IPS-NIHi11 (cell line): ENCODE measurements around the gene GCNT1.
"Not testable (repeated sequence)": the region's sequence is repeated elsewhere in the genome, so short reads cannot be mapped to it uniquely, and the experiment has no call there.

Experiments
- DNase-seq: peaks from one replicate; pipeline ENCODE4 v3.0.0; 2012; ENCODE audit warnings: mixed read lengths, low spot score

GCNT1 gene

DNA sequence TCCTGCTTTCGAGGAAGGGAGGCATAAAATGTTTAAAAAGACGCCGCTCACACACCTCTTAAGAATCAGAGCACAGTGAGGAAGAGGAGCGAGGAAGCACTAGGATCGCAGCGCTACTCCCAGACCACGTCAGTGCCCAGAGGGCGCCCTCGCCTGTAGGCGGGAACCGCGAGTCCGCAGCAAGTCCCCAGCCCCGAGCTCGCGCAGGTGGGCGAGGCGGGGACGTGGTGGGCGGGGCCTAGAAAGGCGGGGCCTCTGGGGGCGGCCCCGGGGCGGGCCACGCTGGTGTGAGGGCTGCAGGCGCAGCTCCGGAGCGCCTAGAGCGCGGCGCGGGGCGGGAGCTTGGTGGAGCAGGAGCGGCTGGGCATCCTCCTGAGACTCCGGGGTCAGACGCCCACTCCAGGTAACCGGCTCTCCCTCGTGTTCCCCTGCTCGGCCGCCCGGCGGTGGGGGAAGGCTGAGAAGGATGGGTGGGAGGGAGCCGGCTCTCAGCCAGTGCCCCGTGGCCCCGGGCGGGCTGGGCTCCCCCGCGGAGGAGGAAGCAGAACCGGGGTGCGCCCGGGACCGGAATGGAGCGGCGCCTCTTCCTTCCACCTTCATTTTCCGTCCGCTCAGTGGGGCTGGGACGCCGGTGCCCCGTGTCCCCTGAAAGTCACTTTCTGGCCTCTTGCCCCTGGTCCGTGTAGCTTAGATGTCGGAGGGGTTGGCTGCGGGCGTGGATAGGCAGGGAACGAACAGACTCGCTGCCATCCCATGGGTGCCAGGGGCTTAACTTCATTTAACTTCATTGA lies at the start of gene GCNT1:
Gene GCNT1 (plus strand): TSS at position 280 of the 791 bp plus-strand sequence. CDS start 43,200 bp downstream, outside the sequence.
- peak; percentile 98 for DNase-seq

DNA sequence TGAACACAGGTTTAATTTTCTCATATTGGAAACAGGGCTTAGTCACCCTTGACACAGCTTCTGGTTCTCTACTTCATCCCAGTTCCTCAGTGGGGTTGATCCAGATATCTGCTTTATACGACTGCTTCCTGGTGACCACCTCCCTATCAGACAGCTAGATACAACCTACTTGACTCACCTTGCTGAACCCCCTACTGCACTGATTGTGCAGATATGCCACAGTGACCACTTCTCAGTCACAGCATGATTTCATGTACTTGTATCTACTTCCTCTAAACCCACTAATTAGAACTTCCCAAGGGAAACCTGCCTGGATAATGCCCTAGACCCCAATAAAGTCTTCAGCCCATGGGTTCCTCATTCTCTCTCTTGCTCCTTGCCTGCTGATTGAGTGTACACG lies 46.3 kb upstream of the GCNT1 start:
- no peak for DNase-seq

DNA sequence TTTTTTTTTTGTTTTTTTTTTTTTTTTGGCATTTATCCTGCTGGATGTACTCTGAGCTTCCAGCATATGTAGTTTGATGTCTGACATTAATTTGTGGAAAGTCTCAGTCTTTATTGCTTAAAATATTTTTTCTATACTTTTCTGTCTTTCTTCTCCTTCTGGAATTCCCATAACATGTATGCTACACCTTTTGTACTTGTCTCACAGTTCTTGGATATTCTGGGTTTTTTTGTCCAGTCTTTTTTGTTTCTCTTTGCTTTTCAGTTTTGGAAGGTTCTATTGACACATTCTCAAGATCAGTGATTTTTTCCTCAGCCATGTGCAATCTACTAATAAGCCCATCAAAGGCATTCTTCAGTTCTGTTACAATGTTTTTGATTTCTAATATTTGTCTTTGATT lies 45.3 kb upstream of the GCNT1 start:
- no peak for DNase-seq

DNA sequence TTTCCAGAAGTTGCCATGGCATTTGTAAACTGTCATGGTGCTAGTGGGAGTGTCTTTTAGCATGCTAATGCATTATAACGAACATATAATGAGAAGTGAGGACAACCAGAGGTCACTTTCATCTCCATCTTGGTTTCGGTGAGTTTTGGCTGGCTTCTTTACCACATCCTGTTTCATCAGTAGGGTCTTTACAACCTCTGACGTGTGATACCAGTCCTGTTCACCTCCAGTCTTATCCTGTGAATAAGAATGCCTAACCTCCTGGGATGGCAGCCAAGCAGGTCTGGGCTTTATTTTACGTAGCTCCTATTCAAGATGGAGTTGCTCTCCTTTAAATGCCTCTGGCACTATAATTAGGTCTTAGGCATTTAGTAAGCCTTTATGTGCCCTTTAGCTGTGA lies 44.3 kb upstream of the GCNT1 start:
- DNase-seq: no peak

DNA sequence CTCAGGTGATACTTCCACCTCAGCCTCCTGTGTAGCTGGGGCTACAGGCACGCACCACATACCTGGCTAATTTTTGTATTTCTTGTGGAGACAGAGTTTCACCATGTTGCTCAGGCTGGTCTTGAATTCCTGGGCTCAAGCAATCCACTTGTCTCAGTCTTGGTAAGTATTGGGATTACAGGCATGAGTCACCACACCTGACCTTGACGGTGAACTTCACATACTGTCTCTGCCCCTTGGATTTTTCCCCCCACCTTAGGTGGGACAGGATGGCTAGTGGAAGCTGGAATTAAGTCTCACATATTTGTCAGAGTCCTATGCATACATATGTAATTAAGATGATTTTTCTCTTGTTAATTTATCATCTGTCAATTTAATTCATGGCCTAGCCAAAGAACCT lies 43.8 kb upstream of the GCNT1 start:
- no peak for DNase-seq

DNA sequence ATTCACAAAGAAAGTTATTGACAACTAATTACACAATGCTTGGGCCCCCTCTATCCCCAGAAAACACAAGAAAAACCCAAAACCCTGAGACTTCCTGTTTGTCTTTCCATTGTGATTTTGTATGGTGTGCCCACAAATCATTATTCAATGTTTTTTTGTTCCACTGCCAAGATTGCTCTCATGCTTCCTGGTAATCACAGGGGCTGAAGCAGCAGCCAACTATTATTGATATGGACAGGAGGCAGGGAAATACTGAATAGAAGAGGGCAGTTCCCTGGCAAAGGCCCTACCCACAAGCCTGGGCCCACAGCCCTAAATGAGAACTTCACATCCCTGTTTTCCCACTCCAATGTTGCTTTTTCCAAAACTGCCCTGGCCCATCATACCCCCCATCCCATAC lies 43.3 kb upstream of the GCNT1 start:
- no peak for DNase-seq

DNA sequence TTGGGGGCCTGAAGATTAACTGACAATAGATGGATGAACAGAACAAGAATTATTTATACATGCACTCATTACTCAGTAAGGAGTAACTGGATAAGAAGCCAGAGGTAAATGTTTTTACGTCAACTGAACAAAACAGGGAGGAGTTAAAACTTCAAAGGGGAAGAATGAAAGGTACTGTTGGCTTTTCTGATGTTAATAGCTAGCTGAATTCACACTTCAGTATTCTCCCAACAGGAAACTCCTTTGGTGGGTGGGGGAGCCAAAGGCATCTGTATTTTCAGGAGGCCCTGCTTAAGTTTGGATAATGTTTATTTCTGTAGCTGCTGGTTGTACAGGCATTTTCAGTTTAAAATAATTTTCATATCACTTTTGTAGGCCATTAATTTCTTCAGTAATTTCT lies 41.6 kb upstream of the GCNT1 start:
- peak; percentile 44 for DNase-seq

DNA sequence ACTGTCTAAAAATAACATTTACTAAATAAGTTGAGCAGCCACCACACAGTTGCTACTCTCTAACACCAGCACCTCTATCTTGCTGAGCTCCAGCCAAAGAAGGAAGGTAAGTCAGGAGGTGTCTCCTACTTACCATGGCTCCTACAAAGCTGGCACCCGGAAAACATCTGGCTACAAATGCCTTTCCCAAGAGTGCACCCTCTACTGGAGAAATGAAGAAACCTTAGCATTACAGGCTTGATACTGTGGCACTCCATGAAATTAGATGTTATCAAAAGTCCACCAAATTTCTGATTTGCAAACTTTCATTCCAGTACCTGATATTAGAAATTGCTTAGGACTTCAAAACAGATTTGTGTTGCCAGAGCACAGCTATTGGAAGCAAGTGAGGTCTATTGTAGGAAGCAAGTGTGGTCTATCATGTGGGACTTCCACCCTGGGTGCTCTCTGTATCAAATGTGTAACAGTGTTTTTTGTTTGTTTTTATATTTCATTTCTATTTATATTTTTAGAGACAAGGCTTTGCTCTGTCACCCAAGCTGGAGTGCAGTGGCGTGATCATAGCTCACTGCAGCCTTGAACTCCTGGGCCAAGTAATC lies 39.1 kb upstream of the GCNT1 start:
- peak; percentile 46 for DNase-seq

DNA sequence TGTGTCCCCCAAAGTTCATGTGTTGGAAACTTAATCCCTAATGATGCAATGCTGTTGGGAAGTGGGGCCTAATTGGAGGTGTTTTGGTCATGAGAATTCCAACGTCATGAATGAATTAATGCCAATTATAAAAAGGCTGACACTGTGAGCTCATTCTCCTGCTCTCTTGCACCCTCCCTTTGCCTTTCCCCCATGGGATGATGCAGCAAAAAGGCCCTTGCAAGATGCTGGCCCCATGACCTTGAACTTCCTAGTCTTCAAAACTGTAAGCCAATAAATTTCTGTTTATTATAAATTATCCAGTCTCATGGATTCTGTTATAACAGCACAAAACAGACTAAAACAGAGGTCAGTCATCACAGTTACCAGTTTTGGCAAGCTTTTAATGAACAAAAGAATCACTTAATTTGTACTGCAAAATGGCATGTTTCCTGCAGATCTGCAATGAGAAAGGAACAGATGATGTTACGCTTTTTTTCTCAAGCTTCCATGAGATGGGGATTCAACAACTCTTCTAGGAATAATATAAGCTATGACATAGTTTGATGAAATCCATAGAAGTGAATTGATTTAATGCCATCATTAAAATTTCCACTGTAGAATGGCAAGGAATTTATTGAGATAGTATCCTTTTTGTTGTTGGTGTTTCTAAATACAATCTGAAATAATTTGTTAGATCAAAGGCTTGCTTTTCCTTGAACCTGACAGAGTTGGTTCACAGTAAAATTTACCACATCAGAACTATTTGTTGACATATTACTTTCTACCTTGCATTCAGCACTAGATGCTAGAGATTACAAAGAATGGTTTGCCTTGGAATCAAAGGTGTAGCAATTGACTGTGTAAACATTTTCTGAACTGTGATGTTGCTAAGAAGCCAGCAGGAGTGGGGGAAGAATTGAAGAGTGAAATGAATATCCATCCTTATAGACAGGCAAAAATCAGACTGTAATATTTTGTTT lies 35.5 kb upstream of the GCNT1 start:
- DNase-seq: no peak

DNA sequence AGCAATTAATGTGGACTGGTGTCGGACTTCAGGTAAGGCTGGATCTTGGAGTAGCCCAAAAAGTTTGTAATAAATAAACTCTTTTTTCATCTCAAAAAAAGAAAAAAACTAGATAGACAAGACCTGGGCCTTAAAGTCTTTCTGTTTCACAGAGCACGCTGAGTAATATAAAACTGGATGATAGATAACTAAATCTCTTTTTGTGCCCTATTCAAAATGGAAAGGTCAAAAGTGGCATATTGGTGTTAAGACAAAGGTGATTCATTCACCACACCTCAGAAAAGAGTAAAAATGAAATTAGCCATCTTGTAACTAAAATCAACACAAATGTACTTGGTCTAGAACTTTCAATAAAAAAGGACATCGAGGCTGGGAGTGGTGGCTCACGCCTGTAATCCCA lies 34.5 kb upstream of the GCNT1 start:
- no peak for DNase-seq

DNA sequence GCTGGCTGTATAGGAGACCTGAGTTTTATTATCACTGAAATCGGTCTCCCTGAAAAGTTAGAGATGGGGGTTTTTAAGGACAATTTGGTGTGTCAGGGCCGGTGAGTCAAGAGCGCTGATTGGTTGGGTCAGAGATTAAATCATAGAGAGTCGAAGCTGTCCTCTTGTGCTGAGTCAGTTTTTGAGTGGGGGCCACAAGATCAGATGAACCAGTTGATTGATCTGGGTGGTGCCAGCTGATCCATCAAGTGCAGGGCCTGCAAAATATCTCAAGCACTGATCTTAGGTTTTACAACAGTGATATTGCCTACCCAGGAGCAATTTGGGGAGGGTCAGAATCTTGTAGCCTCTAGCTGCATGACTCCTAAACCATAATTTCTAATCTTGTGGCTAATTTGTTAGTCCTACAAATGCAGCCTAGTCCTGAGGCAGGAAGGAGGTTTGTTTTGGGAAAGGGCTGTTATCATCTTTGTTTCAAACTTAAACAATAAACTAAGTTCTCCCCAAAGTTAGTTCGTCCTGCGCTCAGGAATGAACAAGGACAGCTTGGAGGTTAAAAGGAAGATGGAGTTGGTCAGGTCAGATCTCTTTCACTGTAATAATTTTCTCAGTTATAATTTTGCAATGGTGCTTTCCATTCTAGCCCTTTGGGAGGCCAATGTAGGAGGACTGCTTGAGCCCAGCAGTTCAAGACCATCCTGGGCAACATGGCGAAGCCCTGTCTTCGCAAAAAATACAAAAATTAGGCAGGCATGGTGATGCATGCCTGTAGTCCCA lies 33.1 kb upstream of the GCNT1 start:
- DNase-seq: no peak

DNA sequence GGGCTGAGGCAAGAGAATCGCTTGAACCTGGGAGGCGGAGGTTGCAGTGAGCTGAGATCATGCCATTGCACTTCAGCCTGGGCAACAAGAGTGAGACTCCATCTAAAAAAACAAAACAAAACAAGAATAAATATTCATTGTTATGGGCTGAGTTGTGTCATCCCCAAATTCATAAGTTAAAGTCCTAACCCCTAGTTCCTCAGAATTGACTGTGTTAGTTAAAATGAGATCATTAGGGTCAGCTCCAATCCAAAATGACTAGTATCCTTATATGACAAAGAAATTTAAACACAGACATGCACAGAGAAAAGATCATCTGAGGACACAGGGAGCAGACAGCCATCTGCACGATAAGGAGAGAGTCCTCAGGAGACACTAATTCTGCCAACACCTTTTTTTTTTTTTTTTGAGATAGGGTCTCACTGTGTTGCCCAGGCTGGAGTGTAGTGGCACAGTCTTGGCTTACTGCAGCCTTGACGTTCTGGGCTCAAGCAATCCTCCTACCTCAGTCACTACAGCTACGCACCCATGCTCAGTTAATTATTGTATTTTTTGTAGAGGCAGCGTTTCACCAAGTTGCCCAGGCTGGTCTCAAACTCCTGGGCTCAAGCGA lies 32.1 kb upstream of the GCNT1 start:
- no peak for DNase-seq

DNA sequence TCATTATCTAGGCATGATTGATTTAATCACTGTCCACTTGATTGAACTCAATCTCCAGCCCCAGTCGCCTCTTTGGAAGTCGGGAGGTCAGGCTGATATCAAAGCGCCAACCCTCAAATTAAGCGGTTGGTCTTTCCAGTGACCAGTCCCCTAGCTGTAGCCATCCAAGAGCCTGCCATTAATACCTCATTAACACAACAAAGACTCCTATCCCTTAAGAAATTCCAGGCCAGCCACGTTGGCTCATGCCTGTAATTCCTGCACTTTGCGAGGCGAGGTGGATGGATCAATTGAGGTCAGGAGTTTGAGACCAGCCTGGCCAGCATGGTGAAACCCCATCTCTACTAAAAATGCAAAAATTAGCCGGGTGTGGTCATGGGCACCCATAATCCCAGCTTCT lies 27.4 kb upstream of the GCNT1 start:
- peak; percentile 17 for DNase-seq

DNA sequence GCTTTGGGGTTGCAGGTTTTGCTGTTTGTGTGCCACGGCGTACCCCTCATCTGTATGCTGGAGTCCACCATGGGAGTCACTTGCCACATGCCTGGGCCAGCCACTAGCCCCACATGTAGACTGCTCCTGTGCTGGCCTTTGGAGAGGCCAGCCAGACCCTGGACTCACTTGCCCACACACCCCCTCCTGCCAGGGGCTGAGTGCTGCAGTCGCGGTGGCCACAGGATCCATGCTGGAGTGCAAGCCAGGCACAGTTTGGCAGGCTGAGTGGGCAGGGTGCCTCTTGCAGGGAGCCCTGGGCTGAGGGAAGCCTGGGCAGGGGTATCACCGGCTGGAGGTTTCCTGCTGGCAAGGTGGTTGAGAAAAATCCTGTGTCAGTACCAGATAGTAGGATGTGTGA lies 25.6 kb upstream of the GCNT1 start:
- DNase-seq: no peak

DNA sequence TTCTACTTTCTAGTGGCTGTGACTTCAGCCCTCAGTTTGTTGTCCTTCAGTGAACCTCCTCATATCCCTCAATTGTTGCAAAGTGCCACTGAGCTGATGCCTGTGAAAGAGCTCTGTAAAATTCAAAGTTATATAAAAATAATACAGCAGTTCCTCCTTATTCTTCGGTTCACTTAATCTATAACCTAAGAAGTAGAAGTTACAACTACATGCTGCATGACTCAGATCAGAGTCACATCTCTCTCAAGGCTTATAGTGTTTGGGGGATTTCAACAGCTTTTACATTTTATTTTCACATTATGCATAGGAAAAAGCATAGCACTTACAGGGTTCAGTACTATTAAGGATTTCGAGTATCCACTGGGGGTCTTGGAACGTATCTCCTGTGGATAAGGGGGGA lies 25.1 kb upstream of the GCNT1 start:
- no peak for DNase-seq

DNA sequence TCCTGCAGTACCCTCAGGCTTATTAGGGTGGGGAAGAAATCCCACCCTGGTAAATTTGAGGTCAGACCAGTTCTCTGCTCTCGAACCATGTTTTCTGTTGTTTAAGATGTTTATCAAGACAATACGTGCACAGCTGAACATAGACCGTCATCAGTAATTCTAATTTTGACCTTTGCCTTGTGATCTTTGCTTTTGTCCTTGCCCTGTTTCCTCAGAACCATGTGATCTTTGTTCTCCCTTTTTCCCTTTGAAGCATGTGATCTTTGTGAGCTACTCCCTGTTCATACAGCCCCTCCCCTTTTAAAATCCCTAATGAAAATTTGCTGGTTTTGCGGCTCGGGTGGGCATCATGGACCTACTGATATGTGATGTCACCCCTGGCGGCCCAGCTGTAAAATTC lies 24.1 kb upstream of the GCNT1 start:
- not testable (repeated sequence) for DNase-seq

DNA sequence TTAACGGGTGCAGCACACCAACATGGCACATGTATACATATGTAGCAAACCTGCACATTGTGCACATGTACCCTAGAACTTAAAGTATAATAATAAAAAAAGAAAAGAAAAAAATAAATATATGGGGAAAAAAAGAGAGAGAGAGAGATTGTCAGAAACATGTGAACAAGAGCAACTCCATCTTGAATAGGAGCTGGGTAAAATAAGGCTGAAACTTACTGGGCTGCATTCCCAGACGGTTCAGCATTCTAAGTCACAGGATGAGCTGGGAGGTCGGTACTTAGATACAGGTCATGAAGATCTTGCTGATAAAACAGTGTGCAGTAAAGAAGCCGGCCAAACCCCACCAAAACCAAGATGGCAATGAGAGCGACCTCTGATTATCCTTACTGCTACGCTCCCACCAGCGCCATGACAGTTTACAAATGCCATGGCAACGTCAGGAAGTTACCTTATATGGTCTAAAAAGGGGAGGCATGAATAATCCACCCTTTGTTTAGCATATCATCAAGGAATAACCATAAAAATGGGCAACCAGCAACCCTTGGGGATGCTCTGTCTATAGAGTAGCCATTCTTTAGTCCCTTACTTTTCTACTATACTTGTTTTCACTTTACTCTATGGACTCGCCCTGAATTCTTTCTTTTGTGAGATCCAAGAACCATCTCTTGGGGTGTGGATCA lies 21.8 kb upstream of the GCNT1 start:
- not testable (repeated sequence) for DNase-seq

DNA sequence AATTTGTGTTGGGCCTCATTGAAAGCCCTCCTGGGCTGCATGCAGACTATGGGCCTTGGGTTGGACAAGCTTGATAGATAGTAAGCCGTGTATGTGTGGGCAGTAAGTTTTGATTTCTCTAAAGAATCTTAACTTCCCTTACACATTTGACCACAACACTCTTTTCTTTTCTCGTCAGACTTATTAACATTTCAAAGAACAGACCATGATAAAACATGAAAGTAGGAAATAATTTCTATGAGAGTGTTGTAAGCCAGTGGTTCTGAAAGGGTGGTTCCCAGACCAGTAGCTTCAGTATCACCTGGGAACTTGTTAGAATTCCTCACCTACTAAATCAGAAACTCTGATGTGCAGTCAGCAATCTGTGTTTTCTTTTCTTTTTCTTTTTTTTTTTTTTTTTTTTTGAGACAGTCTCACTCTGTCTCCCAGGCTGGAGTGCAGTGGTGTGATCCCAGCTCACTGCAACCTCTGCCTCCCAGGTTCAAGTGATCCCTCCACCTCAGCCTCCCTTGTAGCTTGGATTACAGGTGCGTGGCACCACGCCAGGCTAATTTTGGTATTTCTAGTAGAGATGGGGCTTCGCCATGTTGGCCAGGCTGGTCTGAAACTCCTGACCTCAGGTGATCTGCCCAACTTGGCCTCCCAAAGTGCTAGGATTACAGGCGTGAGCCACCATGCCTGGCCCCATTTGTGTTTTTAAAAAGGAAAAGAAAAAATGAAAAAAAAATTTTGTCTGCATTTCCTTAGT lies 20.0 kb upstream of the GCNT1 start:
- no peak for DNase-seq

DNA sequence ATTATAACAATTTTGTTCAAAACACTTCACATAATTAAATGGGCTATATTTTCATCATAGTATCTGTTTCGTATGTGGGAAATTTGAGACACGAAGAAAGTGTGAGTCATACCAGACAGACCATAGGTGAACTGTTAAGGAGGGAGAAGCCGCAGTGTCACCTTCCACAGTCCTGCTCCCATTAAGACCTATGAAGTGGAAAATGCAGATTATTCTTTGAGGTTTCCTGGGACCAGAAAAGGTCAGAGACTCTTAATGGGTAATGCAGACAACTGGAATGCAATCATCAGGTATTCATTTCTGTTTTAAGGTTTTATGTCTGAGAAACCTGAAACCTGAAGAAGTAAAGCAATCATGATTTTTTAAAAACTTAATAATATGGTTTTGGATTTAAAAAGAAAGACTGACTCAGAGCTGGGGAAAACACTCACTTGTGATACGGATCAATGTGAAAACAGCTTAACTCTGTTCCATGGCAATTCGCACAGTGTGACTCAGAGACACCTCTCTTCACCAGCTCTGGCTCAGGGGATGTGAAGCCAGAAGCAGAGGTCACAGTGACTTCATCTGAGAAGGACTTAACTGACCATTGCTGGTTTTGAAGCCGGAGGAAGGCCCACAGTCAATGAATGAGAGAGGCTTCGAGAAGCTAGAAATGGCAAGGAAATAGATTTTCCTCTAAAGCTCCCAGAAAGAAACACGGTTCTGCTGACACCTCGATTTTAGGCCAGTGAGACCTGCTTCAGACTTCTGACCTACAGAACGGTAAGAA lies 17.2 kb upstream of the GCNT1 start:
- peak; percentile 17 for DNase-seq
